ENCODE measurements around the gene REXO1.

- TF ChIP-seq CTCF (IDR thresholded peaks at IDR 0.05) (no peak), POLR2A (IDR thresholded peaks at IDR 0.05) (no peak), EP300 (IDR thresholded peaks at IDR 0.05; ENCODE audit: low read depth) (no peak)
Observed at GRCh38 chr19:1843116-1843515, 5.2 kb downstream of the REXO1 start.

Measured in transverse colon (tissue), 3 donors.